HG03575 (cell line): ENCODE data around the gene NHLH1.

Source experiments
- ATAC-seq: cut with Tn5 transposase; IDR thresholded peaks from one replicate; pipeline ENCODE4 v1.9.1; 2021; ENCODE audit not compliant: unreplicated experiment, insufficient number of reproducible peaks, low FRiP score; ENCODE audit errors: extremely low read depth

NHLH1 gene

GRCh38 chr1:160366731-160367515 lies at the start of gene NHLH1:
Gene NHLH1 (plus strand): TSS chr1:160367071. CDS start chr1:160370732, 3,661 bp downstream.
- ATAC-seq = no peak

GRCh38 chr1:160322831-160323230 lies 44.0 kb upstream of the NHLH1 start:
- no peak for ATAC-seq

GRCh38 chr1:160325252-160325651 lies 41.6 kb upstream of the NHLH1 start:
- ATAC-seq = no peak

- ATAC-seq = no peak
These were observed 40.5 kb upstream of the NHLH1 start for GRCh38 chr1:160326418-160326817.

- no peak for ATAC-seq
These were observed 38.7 kb upstream of the NHLH1 start for GRCh38 chr1:160328184-160328583.

GRCh38 chr1:160330119-160330518 lies 36.8 kb upstream of the NHLH1 start:
- no peak for ATAC-seq

GRCh38 chr1:160332516-160332915 lies 34.4 kb upstream of the NHLH1 start:
- ATAC-seq = no peak

GRCh38 chr1:160338580-160338979 lies 28.3 kb upstream of the NHLH1 start:
- ATAC-seq = no peak

- ATAC-seq = no peak
These were observed 26.7 kb upstream of the NHLH1 start for GRCh38 chr1:160340146-160340545.

GRCh38 chr1:160340866-160341265 lies 26.0 kb upstream of the NHLH1 start:
- no peak for ATAC-seq

GRCh38 chr1:160342526-160342925 lies 24.3 kb upstream of the NHLH1 start:
- no peak for ATAC-seq

- no peak for ATAC-seq
These were observed 23.7 kb upstream of the NHLH1 start, which contains the start of the genes COPA and NCSTN for GRCh38 chr1:160342953-160343869. Gene COPA (minus strand): TSS chr1:160343250. CDS start chr1:160343170, 80 bp downstream. Gene NCSTN (plus strand): TSS chr1:160343383. CDS start chr1:160343397, 14 bp downstream.

GRCh38 chr1:160344241-160344640 lies 22.6 kb upstream of the NHLH1 start:
- no peak for ATAC-seq

GRCh38 chr1:160344936-160345335 lies 21.9 kb upstream of the NHLH1 start:
- ATAC-seq = no peak

GRCh38 chr1:160346463-160346862 lies 20.4 kb upstream of the NHLH1 start:
- ATAC-seq = no peak

GRCh38 chr1:160346958-160347357 lies 19.9 kb upstream of the NHLH1 start:
- no peak for ATAC-seq

GRCh38 chr1:160351629-160352028 lies 15.2 kb upstream of the NHLH1 start:
- no peak for ATAC-seq

- ATAC-seq = no peak
These were observed 14.3 kb upstream of the NHLH1 start for GRCh38 chr1:160352555-160352954.

- ATAC-seq = no peak
These were observed 13.6 kb upstream of the NHLH1 start for GRCh38 chr1:160353223-160353622.
